ENCODE data around the gene FNDC1. TPM values are rescaled to one million over a fixed set of nuclear protein-coding genes. Genes with fewer than 3 reads are reported as not detected.

Gene FNDC1
- total RNA-seq, 1 donor from 2014 or later = not detected

- no peak overlapping the region for H2AFZ ChIP-seq (replicated peaks)
- H4K20me1 ChIP-seq (ENCODE audit: low read depth) = no peaks in the 10 kb centered on the region
- TF ChIP-seq EZH2 (IDR thresholded peaks at IDR 0.05) = no peak
- TF ChIP-seq CTCF (IDR thresholded peaks at IDR 0.05) = no peak
- TF ChIP-seq EZH2phosphoT487 (IDR thresholded peaks at IDR 0.05) = no peak
These were observed 19.6 kb upstream of the FNDC1 start for GRCh38 chr6:159149641-159150040.

GRCh38 chr6:159151266-159151855 lies 17.8 kb upstream of the FNDC1 start:
- Histone ChIP-seq H3K36me3 (no peaks in the 10 kb centered on the region), H3K79me2 (ENCODE audit: low read depth) (no peaks in the 10 kb centered on the region), H3K27ac (no peak overlapping the region), H3K4me2 (no peak overlapping the region), H3K4me1 (no peaks in the 10 kb centered on the region), H4K20me1 (ENCODE audit: low read depth) (no peaks in the 10 kb centered on the region), H3K27me3 (no peaks in the 10 kb centered on the region), H3K9me3 (ENCODE audit: low read depth) (peaks cover 5% of the 10 kb centered on the region), H3K4me3 (no peak overlapping the region), H2AFZ (replicated peaks) (peak overlapping the region; percentile 7), H3K9ac (no peak overlapping the region), H3F3A (ENCODE audit: low read depth) (no peaks in the 10 kb centered on the region)
- H3K4me3 Mint-ChIP-seq = no peak overlapping the region
- H3K36me3 Mint-ChIP-seq = no peaks in the 10 kb centered on the region
- no peak overlapping the region for H3K27ac Mint-ChIP-seq
- H3K27me3 Mint-ChIP-seq (ENCODE audit: insufficient read depth, low read depth) = peaks cover 8% of the 10 kb centered on the region
- no peaks in the 10 kb centered on the region for H3K4me1 Mint-ChIP-seq
- TF ChIP-seq EZH2phosphoT487 (IDR thresholded peaks at IDR 0.05) = no peak
- TF ChIP-seq CTCF (IDR thresholded peaks at IDR 0.05) = peak; percentile 82
- TF ChIP-seq EZH2 (IDR thresholded peaks at IDR 0.05) = no peak
- peaks cover 11% of the 10 kb centered on the region for H3K9me3 Mint-ChIP-seq
- peak; percentile 50 for DNase-seq (ENCODE audit: low spot score)

More at GRCh38 chr6:159149641-159150040, 19.6 kb upstream of the FNDC1 start:
- no peaks in the 10 kb centered on the region for H3K79me2 ChIP-seq (ENCODE audit: low read depth)
- Mint-ChIP-seq H3K4me3 (no peak overlapping the region), H3K36me3 (no peaks in the 10 kb centered on the region), H3K4me1 (no peaks in the 10 kb centered on the region), H3K9me3 (no peaks in the 10 kb centered on the region), H3K27me3 (ENCODE audit: insufficient read depth, low read depth) (peaks cover 8% of the 10 kb centered on the region), H3K27ac (no peak overlapping the region)
- H3K27ac ChIP-seq = no peak overlapping the region
- no peaks in the 10 kb centered on the region for H3K4me1 ChIP-seq
- peaks cover 5% of the 10 kb centered on the region for H3K9me3 ChIP-seq (ENCODE audit: low read depth)
- H3K4me2 ChIP-seq = no peak overlapping the region
- H3K36me3 ChIP-seq = no peaks in the 10 kb centered on the region
- DNase-seq (ENCODE audit: low spot score) = no peak
- H3K27me3 ChIP-seq = no peaks in the 10 kb centered on the region
- H3F3A ChIP-seq (ENCODE audit: low read depth) = no peaks in the 10 kb centered on the region
- no peak overlapping the region for H3K9ac ChIP-seq
- H3K4me3 ChIP-seq = no peak overlapping the region

GRCh38 chr6:159152041-159152440 lies 17.2 kb upstream of the FNDC1 start:
- DNase-seq (ENCODE audit: low spot score) = no peak
- Mint-ChIP-seq H3K27me3 (ENCODE audit: insufficient read depth, low read depth) (peaks cover 8% of the 10 kb centered on the region), H3K27ac (no peak overlapping the region), H3K9me3 (peaks cover 14% of the 10 kb centered on the region), H3K4me3 (no peak overlapping the region), H3K36me3 (no peaks in the 10 kb centered on the region), H3K4me1 (no peaks in the 10 kb centered on the region)
- peaks cover 5% of the 10 kb centered on the region for H3K9me3 ChIP-seq (ENCODE audit: low read depth)
- H3K79me2 ChIP-seq (ENCODE audit: low read depth) = no peaks in the 10 kb centered on the region
- TF ChIP-seq EZH2phosphoT487 (IDR thresholded peaks at IDR 0.05) = no peak
- TF ChIP-seq CTCF (IDR thresholded peaks at IDR 0.05) = no peak
- no peak overlapping the region for H2AFZ ChIP-seq (replicated peaks)
- H4K20me1 ChIP-seq (ENCODE audit: low read depth) = no peaks in the 10 kb centered on the region
- no peaks in the 10 kb centered on the region for H3F3A ChIP-seq (ENCODE audit: low read depth)
- H3K4me3 ChIP-seq = no peak overlapping the region
- no peak overlapping the region for H3K27ac ChIP-seq
- no peaks in the 10 kb centered on the region for H3K36me3 ChIP-seq
- no peaks in the 10 kb centered on the region for H3K4me1 ChIP-seq
- H3K4me2 ChIP-seq = no peak overlapping the region
- H3K27me3 ChIP-seq = no peaks in the 10 kb centered on the region
- no peak overlapping the region for H3K9ac ChIP-seq

Measured in neural progenitor cell (in vitro differentiated cells).